ENCODE results near the gene ATP8A2. TPM values are rescaled to one million over a fixed set of nuclear protein-coding genes. Genes with fewer than 3 reads are reported as not detected.

The ATP8A2 gene
- total and polyA plus RNA-seq, 2 of the 8 experiments (the other 6 are each of a cell fraction or from before 2014, with no cell fraction given), result 2.4 to 8.3 TPM

DNA sequence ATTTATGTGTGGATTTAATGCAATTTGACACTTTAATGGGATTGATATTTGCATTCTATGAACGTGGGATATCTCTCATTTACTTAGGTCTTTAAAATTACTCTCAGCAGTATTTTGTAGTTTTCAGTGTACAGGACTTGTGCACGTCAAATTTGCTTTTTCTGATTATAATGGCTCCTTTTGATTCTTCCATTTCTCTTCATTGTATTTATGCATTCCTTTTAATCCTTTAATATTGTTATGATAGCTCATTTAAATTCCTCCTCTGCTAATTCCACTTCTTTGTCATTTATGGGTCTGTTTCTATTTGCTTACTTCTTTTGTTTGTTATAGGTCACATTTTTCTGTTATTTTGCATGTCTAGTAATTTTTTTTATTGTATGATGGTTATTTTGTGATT, 226.6 kb downstream of the ATP8A2 start (continued):
- no peak for TF ChIP-seq RBBP5 (IDR thresholded peaks at IDR 0.05; ENCODE audit: borderline replicate concordance, low read depth, low read length)
- TF ChIP-seq CREB1 (IDR thresholded peaks at IDR 0.05), result no peak
- no peak for TF ChIP-seq HDAC2 (IDR thresholded peaks at IDR 0.05; ENCODE audit: borderline replicate concordance in 1 of 2, low read depth in 2 of 2, low read length in 2 of 2)
- TF ChIP-seq FOSL1 (IDR thresholded peaks at IDR 0.05; ENCODE audit: insufficient read depth, low read depth, low read length), result no peak
- no peak for TF ChIP-seq POLR2A (IDR thresholded peaks at IDR 0.05; ENCODE audit: control extremely low read depth in 1 of 2, low read depth in 2 of 2, low read length in 2 of 2)
- no peak for TF ChIP-seq SP1 (IDR thresholded peaks at IDR 0.05; ENCODE audit: low read depth, low read length)
- TF ChIP-seq CBX8 (IDR thresholded peaks at IDR 0.05; ENCODE audit: borderline replicate concordance, low read depth, low read length), result no peak

Measured in H1 (cell line).